HepG2 (cell line): ENCODE measurements around the gene EARS2. TPM values are rescaled to one million over a fixed set of nuclear protein-coding genes. Genes with fewer than 3 reads are reported as not detected.

ENCODE experiments used
- ATAC-seq: fragments of 200-7000 bp; cut with Tn5 transposase; 3 replicates; pipeline ENCODE4 v1.9.1; 2020; ENCODE audit warnings: mild to moderate bottlenecking, moderate library complexity
- BruUV-seq: library from RNA; stranded (reverse); fragments of 400-500 nt; replicated peaks from 2 replicates; lab custom pipeline; 2021; lab: Mats Ljungman, UMichigan
- CTCF ChIA-PET: fragments of 300-600 bp; formaldehyde crosslinking; extraction: SDS; loops from one replicate; lab custom pipeline; 2021; ENCODE audit warnings: low total read pairs, inconsistent platforms, low intra/inter-chr PET ratio; lab: Yijun Ruan, JAX
- POLR2A ChIA-PET: fragments of 350-600 bp; sonication (Branson Sonifier 250); formaldehyde crosslinking; loops from one replicate; lab custom pipeline; 2020; ENCODE audit warnings: antibody characterized with exemption, inconsistent platforms; lab: Yijun Ruan, JAX
- DNase-seq: peaks from one replicate; pipeline ENCODE4 v3.0.0-alpha.2; 2015; ENCODE audit warnings: low spot score
- FAIRE-seq: peaks from 3 replicates; lab custom pipeline; 2011; peaks lifted over from hg19 to GRCh38; lab: Jason Lieb, UNC
- H2AFZ ChIP-seq: one replicate; pipeline ENCODE4 v1.6.1; 2011; ENCODE audit warnings: low read length, inconsistent platforms
- H3K27ac ChIP-seq: fragments of 300-600 bp; 3 replicates; pipeline ENCODE4 v1.8.0; 2011; ENCODE audit warnings: mixed run types, mild to moderate bottlenecking, mixed read lengths, low read length, inconsistent platforms; ENCODE audit not compliant: insufficient read depth; ENCODE audit errors: extremely low read length
- H3K27me3 ChIP-seq, 2 experiments: fragments of 200-600 bp in 1 of 2; 2 replicates in 1 of 2; 3 replicates in 1 of 2; pipeline versions ENCODE4 v1.6.0 to v1.8.0; 2011; ENCODE audit warnings: low read length in 2 of 2, mild to moderate bottlenecking in 2 of 2, moderate library complexity in 2 of 2, inconsistent platforms in 1 of 2; ENCODE audit not compliant: insufficient read depth in 2 of 2, control insufficient read depth in 1 of 2
- H3K36me3 ChIP-seq, 2 experiments: fragments of 200-600 bp in 1 of 2; replicated peaks in 1 of 2; 2 replicates in 1 of 2; 3 replicates in 1 of 2; pipeline versions ENCODE4 v1.5.1 to v1.8.0; 2011; ENCODE audit warnings: low read length in 2 of 2, inconsistent platforms in 1 of 2; ENCODE audit not compliant: insufficient read depth in 2 of 2, control insufficient read depth in 1 of 2
- H3K4me1 ChIP-seq: 2 replicates; pipeline ENCODE4 v1.5.1; 2012; ENCODE audit warnings: low read length, inconsistent platforms; ENCODE audit not compliant: insufficient read depth
- H3K4me2 ChIP-seq: 2 replicates; pipeline ENCODE4 v1.6.0; 2011; ENCODE audit warnings: low read depth, low read length, inconsistent platforms
- H3K4me3 ChIP-seq, 3 experiments: fragments of 200-600 bp in 1 of 3; sonication (generic), shearing (Covaris generic) in 1 of 3; replicated peaks in 1 of 3; 2 replicates each; pipeline ENCODE4 v1.5.1; 2011 to 2016; ENCODE audit warnings: low read length in 3 of 3, inconsistent platforms in 2 of 3, low read depth in 2 of 3, mild to moderate bottlenecking in 2 of 3, control low read depth in 1 of 3, mixed read lengths in 1 of 3; ENCODE audit not compliant: insufficient read depth in 1 of 3
- H3K79me2 ChIP-seq: one replicate; pipeline ENCODE4 v1.6.1; 2011; ENCODE audit warnings: low read length, inconsistent platforms; ENCODE audit not compliant: insufficient read depth
- H3K9ac ChIP-seq: 2 replicates; pipeline ENCODE4 v1.6.0; 2011; ENCODE audit warnings: mild to moderate bottlenecking, low read depth, low read length, inconsistent platforms; ENCODE audit not compliant: insufficient read depth
- H3K9me3 ChIP-seq: 2 replicates; pipeline ENCODE4 v1.5.1; 2012; ENCODE audit warnings: mild to moderate bottlenecking, low read length
- H4K20me1 ChIP-seq: 2 replicates; pipeline ENCODE4 v1.6.0; 2011; ENCODE audit warnings: inconsistent platforms, mild to moderate bottlenecking, low read length, moderate library complexity; ENCODE audit not compliant: insufficient read depth
- CHCHD3 ChIP-seq: sonication (generic); formaldehyde crosslinking; IDR thresholded peaks from 2 replicates; pipeline ENCODE4 v1.8.0; 2022; ENCODE audit warnings: mild to moderate bottlenecking, missing genetic modification reagents, moderate library complexity
- PHF8 ChIP-seq: sonication (generic); formaldehyde crosslinking; IDR thresholded peaks from 2 replicates; pipeline ENCODE4 v1.5.0; 2020; ENCODE audit warnings: missing genetic modification reagents
- ZFP36L1 ChIP-seq: sonication (generic); formaldehyde crosslinking; IDR thresholded peaks from 2 replicates; pipeline ENCODE4 v1.8.0; 2022; ENCODE audit warnings: mild to moderate bottlenecking, missing genetic modification reagents, moderate library complexity
- ZFP82 ChIP-seq: sonication (generic); formaldehyde crosslinking; IDR thresholded peaks from 2 replicates; pipeline ENCODE4 v1.5.1; 2020; ENCODE audit warnings: mild to moderate bottlenecking, missing genetic modification reagents, borderline replicate concordance
- ZNF44 ChIP-seq: sonication (generic); formaldehyde crosslinking; IDR thresholded peaks from 2 replicates; pipeline ENCODE4 v1.5.1; 2020; ENCODE audit warnings: mild to moderate bottlenecking, missing genetic modification reagents
- WGBS: methylation state at CpG from one replicate; pipeline ENCODE4 v1.1.6; 2017; ENCODE audit warnings: low lambda C conversion rate; 5-methylcytosine and 5-hydroxymethylcytosine counted together
- in situ Hi-C: cut with HindIII; loops from 2 replicates; pipeline ENCODE4 v1.10.0; 2017; ENCODE audit warnings: low pct_unique_long_range_greater_than_20kb; ENCODE audit not compliant: extremely low pct_ligation_motif_present
- intact Hi-C: fragments of 100-400 bp; cut with micrococcal nuclease; formaldehyde crosslinking; loops from one replicate; pipeline ENCODE4 v1.10.0; 2022; ENCODE audit not compliant: unreplicated experiment
- polyA plus RNA-seq, 8 experiments: library from polyadenylated mRNA; depleted of rRNA in 3 of 8; stranded (reverse) in 7 of 8; unstranded in 1 of 8; fragments of >200 nt; fragmentation: Illumina TruSeq in 4 of 8; extraction: Trizol in 4 of 8; gene quantifications; 2 replicates each; pipeline versions ENCODE4 v1.2.1 to v1.2.3, GENCODE V29; 2011 to 2016; ENCODE audit warnings: low read depth in 4 of 8, missing spikeins in 1 of 8, mixed read lengths in 1 of 8; ENCODE audit not compliant: insufficient read depth in 1 of 8
- total RNA-seq, 5 experiments: library from RNA; depleted of rRNA; stranded (reverse); fragments of >200 nt; fragmentation: Illumina TruSeq; extraction: Trizol; gene quantifications; 2 replicates each; pipeline ENCODE4 v1.2.3, GENCODE V29; 2016; ENCODE audit warnings: low read depth in 1 of 5
- TF ChIP-seq, protein P1 (sequence below): fragments of 450-650 bp; IDR thresholded peaks from 2 replicates; pipeline ENCODE4 v1.6.1; 2017
- TF ChIP-seq, protein P2 (sequence below): sonication (generic); formaldehyde crosslinking; IDR thresholded peaks from 2 replicates; pipeline ENCODE4 v1.4.0; 2020; ENCODE audit warnings: missing genetic modification reagents, borderline replicate concordance
- TF ChIP-seq, protein P3 (sequence below): sonication (generic); formaldehyde crosslinking; IDR thresholded peaks from 2 replicates; pipeline ENCODE4 v1.9.0; 2021; ENCODE audit warnings: missing genetic modification reagents, mild to moderate bottlenecking, borderline replicate concordance
- TF ChIP-seq, protein P4 (sequence below): sonication (generic); formaldehyde crosslinking; IDR thresholded peaks from 2 replicates; pipeline ENCODE4 v1.8.0; 2022; ENCODE audit warnings: missing genetic modification reagents, mild to moderate bottlenecking, borderline replicate concordance
- TF ChIP-seq, protein P5 (sequence below): sonication (generic); formaldehyde crosslinking; IDR thresholded peaks from 2 replicates; pipeline ENCODE4 v1.5.1; 2020; ENCODE audit warnings: mild to moderate bottlenecking, missing genetic modification reagents, borderline replicate concordance

Gene EARS2
- total and polyA plus RNA-seq, 2 of the 13 experiments (the other 11 are each of a cell fraction or from before 2014, with no cell fraction given), result 49.4 to 80.4 TPM

DNA sequence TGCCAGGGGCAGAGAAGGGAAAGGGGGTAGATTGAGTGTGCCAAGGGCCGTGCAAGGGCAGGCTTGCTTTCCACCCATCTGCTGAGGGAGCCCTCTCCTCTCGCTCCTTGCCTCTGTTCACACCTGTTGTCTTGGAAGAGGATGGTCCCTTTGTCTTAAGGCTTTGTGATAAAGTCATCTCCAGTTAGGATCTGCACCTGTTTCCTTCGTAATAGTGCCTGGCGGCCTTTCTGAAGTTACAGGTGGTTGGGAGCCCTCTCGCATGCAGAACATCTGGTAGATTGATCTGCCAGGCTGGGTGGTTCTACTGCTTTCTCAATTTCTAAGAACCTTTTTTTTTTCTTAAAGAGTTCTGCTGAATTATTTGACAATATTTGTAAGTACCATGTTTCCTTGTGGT is 16.7 kb upstream of the EARS2 start:
- WGBS, result 98% methylated on average over 5 of the region's 5 CpGs
- Histone ChIP-seq H3K4me2 (no peak overlapping the region), H3K9me3 (no peaks in the 10 kb centered on the region), H3K79me2 (no peaks in the 10 kb centered on the region), H3K27ac (no peak overlapping the region), H3K4me3 (no peak overlapping the region), H2AFZ (no peak overlapping the region), H4K20me1 (peaks cover 7% of the 10 kb centered on the region; the same call in 1 of the 2 replicates), H3K27me3 (no peaks in the 10 kb centered on the region), H3K9ac (no peak overlapping the region), H3K4me1 (no peaks in the 10 kb centered on the region), H3K36me3 (peaks cover 45 to 79% of the 10 kb centered on the region in 2 experiments)
- intact Hi-C loops (no loop called here), in situ Hi-C loops (no loop called here)
- no peak for DNase-seq
- CTCF ChIA-PET, result no interaction called here
- no TSS peak for BruUV-seq
- POLR2A ChIA-PET, result no interaction called here
- FAIRE-seq, result no peak
- ATAC-seq, result no peak
- TF ChIP-seq ZFP36L1 (no peak), PHF8 (CRISPR knock-in tag) (no peak), CHCHD3 (CRISPR knock-in tag) (no peak), ZFP82 (CRISPR knock-in tag) (no peak), ZNF44 (CRISPR knock-in tag) (no peak)
- TF ChIP-seq, protein P1, sequence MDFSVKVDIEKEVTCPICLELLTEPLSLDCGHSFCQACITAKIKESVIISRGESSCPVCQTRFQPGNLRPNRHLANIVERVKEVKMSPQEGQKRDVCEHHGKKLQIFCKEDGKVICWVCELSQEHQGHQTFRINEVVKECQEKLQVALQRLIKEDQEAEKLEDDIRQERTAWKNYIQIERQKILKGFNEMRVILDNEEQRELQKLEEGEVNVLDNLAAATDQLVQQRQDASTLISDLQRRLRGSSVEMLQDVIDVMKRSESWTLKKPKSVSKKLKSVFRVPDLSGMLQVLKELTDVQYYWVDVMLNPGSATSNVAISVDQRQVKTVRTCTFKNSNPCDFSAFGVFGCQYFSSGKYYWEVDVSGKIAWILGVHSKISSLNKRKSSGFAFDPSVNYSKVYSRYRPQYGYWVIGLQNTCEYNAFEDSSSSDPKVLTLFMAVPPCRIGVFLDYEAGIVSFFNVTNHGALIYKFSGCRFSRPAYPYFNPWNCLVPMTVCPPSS, result no peak
- TF ChIP-seq, protein P2, sequence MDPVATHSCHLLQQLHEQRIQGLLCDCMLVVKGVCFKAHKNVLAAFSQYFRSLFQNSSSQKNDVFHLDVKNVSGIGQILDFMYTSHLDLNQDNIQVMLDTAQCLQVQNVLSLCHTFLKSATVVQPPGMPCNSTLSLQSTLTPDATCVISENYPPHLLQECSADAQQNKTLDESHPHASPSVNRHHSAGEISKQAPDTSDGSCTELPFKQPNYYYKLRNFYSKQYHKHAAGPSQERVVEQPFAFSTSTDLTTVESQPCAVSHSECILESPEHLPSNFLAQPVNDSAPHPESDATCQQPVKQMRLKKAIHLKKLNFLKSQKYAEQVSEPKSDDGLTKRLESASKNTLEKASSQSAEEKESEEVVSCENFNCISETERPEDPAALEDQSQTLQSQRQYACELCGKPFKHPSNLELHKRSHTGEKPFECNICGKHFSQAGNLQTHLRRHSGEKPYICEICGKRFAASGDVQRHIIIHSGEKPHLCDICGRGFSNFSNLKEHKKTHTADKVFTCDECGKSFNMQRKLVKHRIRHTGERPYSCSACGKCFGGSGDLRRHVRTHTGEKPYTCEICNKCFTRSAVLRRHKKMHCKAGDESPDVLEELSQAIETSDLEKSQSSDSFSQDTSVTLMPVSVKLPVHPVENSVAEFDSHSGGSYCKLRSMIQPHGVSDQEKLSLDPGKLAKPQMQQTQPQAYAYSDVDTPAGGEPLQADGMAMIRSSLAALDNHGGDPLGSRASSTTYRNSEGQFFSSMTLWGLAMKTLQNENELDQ (CRISPR knock-in tag), result no peak
- TF ChIP-seq, protein P3, sequence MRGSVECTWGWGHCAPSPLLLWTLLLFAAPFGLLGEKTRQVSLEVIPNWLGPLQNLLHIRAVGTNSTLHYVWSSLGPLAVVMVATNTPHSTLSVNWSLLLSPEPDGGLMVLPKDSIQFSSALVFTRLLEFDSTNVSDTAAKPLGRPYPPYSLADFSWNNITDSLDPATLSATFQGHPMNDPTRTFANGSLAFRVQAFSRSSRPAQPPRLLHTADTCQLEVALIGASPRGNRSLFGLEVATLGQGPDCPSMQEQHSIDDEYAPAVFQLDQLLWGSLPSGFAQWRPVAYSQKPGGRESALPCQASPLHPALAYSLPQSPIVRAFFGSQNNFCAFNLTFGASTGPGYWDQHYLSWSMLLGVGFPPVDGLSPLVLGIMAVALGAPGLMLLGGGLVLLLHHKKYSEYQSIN (CRISPR knock-in tag), result no peak
- TF ChIP-seq, protein P4, sequence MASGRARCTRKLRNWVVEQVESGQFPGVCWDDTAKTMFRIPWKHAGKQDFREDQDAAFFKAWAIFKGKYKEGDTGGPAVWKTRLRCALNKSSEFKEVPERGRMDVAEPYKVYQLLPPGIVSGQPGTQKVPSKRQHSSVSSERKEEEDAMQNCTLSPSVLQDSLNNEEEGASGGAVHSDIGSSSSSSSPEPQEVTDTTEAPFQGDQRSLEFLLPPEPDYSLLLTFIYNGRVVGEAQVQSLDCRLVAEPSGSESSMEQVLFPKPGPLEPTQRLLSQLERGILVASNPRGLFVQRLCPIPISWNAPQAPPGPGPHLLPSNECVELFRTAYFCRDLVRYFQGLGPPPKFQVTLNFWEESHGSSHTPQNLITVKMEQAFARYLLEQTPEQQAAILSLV (CRISPR knock-in tag), result no peak
- TF ChIP-seq, protein P5, sequence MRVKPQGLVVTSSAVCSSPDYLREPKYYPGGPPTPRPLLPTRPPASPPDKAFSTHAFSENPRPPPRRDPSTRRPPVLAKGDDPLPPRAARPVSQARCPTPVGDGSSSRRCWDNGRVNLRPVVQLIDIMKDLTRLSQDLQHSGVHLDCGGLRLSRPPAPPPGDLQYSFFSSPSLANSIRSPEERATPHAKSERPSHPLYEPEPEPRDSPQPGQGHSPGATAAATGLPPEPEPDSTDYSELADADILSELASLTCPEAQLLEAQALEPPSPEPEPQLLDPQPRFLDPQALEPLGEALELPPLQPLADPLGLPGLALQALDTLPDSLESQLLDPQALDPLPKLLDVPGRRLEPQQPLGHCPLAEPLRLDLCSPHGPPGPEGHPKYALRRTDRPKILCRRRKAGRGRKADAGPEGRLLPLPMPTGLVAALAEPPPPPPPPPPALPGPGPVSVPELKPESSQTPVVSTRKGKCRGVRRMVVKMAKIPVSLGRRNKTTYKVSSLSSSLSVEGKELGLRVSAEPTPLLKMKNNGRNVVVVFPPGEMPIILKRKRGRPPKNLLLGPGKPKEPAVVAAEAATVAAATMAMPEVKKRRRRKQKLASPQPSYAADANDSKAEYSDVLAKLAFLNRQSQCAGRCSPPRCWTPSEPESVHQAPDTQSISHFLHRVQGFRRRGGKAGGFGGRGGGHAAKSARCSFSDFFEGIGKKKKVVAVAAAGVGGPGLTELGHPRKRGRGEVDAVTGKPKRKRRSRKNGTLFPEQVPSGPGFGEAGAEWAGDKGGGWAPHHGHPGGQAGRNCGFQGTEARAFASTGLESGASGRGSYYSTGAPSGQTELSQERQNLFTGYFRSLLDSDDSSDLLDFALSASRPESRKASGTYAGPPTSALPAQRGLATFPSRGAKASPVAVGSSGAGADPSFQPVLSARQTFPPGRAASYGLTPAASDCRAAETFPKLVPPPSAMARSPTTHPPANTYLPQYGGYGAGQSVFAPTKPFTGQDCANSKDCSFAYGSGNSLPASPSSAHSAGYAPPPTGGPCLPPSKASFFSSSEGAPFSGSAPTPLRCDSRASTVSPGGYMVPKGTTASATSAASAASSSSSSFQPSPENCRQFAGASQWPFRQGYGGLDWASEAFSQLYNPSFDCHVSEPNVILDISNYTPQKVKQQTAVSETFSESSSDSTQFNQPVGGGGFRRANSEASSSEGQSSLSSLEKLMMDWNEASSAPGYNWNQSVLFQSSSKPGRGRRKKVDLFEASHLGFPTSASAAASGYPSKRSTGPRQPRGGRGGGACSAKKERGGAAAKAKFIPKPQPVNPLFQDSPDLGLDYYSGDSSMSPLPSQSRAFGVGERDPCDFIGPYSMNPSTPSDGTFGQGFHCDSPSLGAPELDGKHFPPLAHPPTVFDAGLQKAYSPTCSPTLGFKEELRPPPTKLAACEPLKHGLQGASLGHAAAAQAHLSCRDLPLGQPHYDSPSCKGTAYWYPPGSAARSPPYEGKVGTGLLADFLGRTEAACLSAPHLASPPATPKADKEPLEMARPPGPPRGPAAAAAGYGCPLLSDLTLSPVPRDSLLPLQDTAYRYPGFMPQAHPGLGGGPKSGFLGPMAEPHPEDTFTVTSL, result no peak
